Keratinocyte (primary cell): ENCODE results near the gene SERPINA10.

Source experiments
- CTCF ChIP-seq, 3 experiments: IDR thresholded peaks in 1 of 3; conservative IDR thresholded peaks in 1 of 3; optimal IDR thresholded peaks in 1 of 3; 2 replicates in 2 of 3; 3 replicates in 1 of 3; pipeline versions ENCODE3 to v1.5.1; 2011; ENCODE audit warnings: low read length in 3 of 3, mild to moderate bottlenecking in 3 of 3, moderate library complexity in 2 of 3, control low read depth in 1 of 3, inconsistent platforms in 1 of 3; ENCODE audit not compliant: insufficient read depth in 2 of 3; ENCODE audit errors: extremely low read depth in 1 of 3
- EZH2 ChIP-seq: IDR thresholded peaks from one replicate; pipeline ENCODE4 v1.6.1; 2012; ENCODE audit warnings: inconsistent platforms, mild to moderate bottlenecking, low read length, moderate library complexity

GRCh38 chr14:94282991-94283723 lies 9.9 kb downstream of the SERPINA10 start:
- no peak for TF ChIP-seq CTCF (optimal IDR thresholded peaks at IDR 0.05 in 1 of 3, IDR thresholded peaks at IDR 0.05 in 1 of 3, conservative IDR thresholded peaks at IDR 0.05 in 1 of 3; ENCODE audit: extremely low read depth in 1 of 3, insufficient read depth in 2 of 3, low read length in 3 of 3)
- TF ChIP-seq EZH2: no peak
